ENCODE data around the gene CFAP58. TPM values are rescaled to one million over a fixed set of nuclear protein-coding genes. Genes with fewer than 3 reads are reported as not detected.
A peak's percentile ranks its signal among the peaks of the same experiment; 100 is the strongest.

Gene CFAP58, protein sequence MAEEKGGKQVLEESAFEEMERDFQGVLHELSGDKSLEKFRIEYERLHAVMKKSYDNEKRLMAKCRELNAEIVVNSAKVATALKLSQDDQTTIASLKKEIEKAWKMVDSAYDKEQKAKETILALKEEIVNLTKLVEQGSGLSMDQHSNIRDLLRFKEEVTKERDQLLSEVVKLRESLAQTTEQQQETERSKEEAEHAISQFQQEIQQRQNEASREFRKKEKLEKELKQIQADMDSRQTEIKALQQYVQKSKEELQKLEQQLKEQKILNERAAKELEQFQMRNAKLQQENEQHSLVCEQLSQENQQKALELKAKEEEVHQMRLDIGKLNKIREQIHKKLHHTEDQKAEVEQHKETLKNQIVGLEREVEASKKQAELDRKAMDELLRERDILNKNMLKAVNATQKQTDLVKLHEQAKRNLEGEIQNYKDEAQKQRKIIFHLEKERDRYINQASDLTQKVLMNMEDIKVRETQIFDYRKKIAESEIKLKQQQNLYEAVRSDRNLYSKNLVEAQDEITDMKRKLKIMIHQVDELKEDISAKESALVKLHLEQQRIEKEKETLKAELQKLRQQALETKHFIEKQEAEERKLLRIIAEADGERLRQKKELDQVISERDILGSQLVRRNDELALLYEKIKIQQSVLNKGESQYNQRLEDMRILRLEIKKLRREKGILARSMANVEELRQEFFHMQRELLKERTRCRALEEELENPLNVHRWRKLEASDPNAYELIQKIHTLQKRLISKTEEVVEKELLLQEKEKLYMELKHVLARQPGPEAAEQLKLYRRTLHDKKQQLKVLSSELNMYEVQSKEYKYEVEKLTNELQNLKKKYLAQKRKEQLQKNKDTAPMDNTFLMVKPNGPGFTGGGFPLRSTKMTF
- under 1 TPM in 3 of 4 donors, not detected in 1; 0.13 to 0.41 (median 0.19) TPM for total RNA-seq

DNA sequence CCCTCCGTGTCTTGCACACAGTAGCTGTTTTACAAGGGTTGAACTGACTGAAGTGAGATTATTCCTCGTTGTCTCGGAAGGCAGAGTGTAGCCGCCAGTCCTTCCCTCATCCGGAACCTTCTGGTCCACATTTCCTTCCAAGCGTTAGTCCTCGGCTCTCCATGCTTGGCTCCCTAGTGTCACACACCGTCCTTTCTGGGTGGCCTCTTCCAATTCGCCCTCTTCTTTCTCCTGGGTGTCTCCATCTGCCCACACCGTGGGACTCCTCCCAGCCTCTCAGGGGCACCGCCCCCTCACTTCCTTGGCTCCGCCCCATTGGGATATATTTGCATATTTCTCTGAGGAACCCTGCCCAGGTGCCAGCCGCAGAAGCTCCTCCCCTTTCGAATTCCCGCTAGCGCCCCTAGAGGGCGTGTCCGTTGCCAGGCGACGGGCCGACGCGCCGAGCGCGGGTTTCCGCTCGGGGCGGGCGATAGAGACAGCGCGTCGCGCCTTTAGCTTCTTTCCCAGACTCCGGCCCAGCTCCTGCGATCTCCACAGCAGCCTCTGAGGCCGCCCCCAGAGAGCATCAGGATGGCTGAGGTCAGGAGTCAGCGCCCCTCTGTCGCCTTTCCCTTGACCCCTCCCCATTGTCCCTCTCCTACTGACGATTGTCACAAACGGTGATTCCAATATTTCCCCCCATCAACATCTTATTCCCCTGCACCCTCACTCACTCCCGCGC lies at the start of gene CFAP58:
Gene CFAP58, plus strand, starts transcription at position 509 of the 724 bp plus-strand sequence. Its CDS starts 65 bp downstream, at position 574.
- DNase-seq = peak; percentile 58
- intact Hi-C loops (cut with DNase I) = loop anchor here (5.0 kb wide), 1 partner anchor 61 kb away; no protein-coding TSS in a partner anchor
- Histone ChIP-seq H3K4me3 (peak within 1 kb of the TSS; percentile 22 to 66 (median 44)), H3K4me1 (peaks cover 13 to 52% (median 15%) of the 10 kb centered on the region in 3 donors), H3K27me3 (no peaks in the 10 kb centered on the region), H3K9me3 (no peaks in the 10 kb centered on the region), H3K27ac (peak within 1 kb of the TSS in 2 of 4 donors; percentile 48 to 61), H3K36me3 (no peaks in the 10 kb centered on the region)
- WGBS, 2 donors = 3 to 4% methylated on average over 26 to 43 of the region's 43 CpGs
- TF ChIP-seq POLR2A (IDR thresholded peaks at IDR 0.05) = peak in 1 of 4 donors; percentile 57
- TF ChIP-seq, protein P1, sequence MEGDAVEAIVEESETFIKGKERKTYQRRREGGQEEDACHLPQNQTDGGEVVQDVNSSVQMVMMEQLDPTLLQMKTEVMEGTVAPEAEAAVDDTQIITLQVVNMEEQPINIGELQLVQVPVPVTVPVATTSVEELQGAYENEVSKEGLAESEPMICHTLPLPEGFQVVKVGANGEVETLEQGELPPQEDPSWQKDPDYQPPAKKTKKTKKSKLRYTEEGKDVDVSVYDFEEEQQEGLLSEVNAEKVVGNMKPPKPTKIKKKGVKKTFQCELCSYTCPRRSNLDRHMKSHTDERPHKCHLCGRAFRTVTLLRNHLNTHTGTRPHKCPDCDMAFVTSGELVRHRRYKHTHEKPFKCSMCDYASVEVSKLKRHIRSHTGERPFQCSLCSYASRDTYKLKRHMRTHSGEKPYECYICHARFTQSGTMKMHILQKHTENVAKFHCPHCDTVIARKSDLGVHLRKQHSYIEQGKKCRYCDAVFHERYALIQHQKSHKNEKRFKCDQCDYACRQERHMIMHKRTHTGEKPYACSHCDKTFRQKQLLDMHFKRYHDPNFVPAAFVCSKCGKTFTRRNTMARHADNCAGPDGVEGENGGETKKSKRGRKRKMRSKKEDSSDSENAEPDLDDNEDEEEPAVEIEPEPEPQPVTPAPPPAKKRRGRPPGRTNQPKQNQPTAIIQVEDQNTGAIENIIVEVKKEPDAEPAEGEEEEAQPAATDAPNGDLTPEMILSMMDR (IDR thresholded peaks at IDR 0.05) = peak; percentile 40 to 85 (median 72)

DNA sequence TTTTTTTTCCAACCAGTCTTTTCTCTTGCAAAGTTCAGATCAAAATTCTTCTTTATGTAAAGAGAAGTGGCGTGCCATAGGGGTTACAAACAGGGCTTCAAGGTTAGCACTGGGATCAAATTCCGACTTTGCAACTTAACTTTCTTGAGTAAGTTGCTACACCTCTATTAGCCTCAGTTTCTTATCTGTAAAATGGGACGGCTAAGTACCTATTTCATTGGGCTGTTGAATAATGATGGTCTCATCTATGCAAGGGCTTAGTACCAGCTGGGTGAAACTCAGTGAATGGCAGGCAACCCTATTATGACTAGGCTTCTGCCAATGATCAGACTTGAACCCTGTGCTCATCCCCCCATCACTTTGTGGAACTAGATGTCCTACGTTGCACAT lies 49.3 kb upstream of the CFAP58 start:
- H3K4me1 ChIP-seq = peaks cover 14 to 76% (median 35%) of the 10 kb centered on the region in 3 donors
- H3K9me3 ChIP-seq = no peaks in the 10 kb centered on the region
- intact Hi-C loops (cut with DNase I) = no loop called here
- no peak for DNase-seq
- WGBS, 2 donors = 77 to 88% methylated on average over 3 to 4 of the region's 4 CpGs
- no peak overlapping the region for H3K4me3 ChIP-seq
- peaks cover 0 to 15% (median 0%) of the 10 kb centered on the region in 3 donors for H3K36me3 ChIP-seq
- TF ChIP-seq POLR2A (IDR thresholded peaks at IDR 0.05) = no peak
- TF ChIP-seq, protein P1 (IDR thresholded peaks at IDR 0.05) = no peak
- no peaks in the 10 kb centered on the region for H3K27me3 ChIP-seq
- H3K27ac ChIP-seq = peak overlapping the region in 3 of 4 donors; percentile 59 to 82 (median 69)

DNA sequence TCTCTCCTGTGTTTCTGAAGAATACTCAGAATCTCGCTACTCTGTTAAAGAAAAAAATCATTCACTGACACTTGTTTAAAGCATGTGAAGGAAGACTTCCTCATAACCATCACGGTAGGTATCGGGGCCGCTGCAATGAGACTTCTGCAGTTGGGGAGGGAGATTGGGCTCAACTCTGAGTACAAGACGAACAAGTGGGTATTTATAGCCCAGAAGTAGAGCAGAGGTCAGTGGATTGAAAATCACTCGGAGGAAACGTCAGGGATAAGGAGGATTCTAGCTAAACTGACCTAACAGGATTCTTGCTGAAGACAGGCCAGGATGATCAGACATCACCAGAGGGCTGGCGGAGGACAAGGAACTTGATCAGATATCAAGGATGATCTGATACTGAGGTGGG lies 48.7 kb upstream of the CFAP58 start:
- H3K27me3 ChIP-seq = no peaks in the 10 kb centered on the region
- TF ChIP-seq, protein P1 (IDR thresholded peaks at IDR 0.05) = no peak
- TF ChIP-seq POLR2A (IDR thresholded peaks at IDR 0.05) = no peak
- peaks cover 14 to 76% (median 32%) of the 10 kb centered on the region in 3 donors for H3K4me1 ChIP-seq
- peak overlapping the region; percentile 1 to 82 (median 64) for H3K27ac ChIP-seq
- no peak for DNase-seq
- 46 to 55% methylated on average over 6 to 8 of the region's 8 CpGs for WGBS, 2 donors
- peaks cover 0 to 19% (median 0%) of the 10 kb centered on the region in 3 donors for H3K36me3 ChIP-seq
- no peaks in the 10 kb centered on the region for H3K9me3 ChIP-seq
- intact Hi-C loops (cut with DNase I) = no loop called here
- H3K4me3 ChIP-seq = no peak overlapping the region

DNA sequence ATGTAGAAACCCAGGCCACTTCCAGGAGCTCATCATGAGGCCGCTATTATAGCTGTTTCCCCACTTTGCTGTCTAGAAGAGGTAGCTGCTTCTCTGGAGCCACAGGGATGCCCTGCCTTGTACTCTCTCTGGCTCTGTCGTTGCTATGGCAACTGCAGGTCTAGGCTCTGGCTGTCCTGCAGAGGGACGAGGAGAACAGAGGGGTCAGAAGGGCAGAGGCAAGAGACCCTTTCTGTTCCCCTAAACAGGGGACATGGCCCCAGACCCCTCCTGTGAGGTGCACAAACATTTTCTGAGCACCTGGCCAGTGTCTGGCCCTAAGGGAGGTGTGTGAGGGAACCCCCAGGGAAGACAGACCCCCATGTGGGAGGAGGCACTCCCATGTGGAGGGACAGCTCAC lies 46.7 kb upstream of the CFAP58 start:
- peaks cover 0 to 38% (median 2%) of the 10 kb centered on the region in 3 donors for H3K36me3 ChIP-seq
- no peaks in the 10 kb centered on the region for H3K9me3 ChIP-seq
- peaks cover 10 to 81% (median 32%) of the 10 kb centered on the region in 3 donors for H3K4me1 ChIP-seq
- H3K27ac ChIP-seq = peak overlapping the region in 1 of 4 donors; percentile 69
- DNase-seq = no peak
- TF ChIP-seq, protein P1 (IDR thresholded peaks at IDR 0.05) = no peak
- TF ChIP-seq POLR2A (IDR thresholded peaks at IDR 0.05) = no peak
- no peaks in the 10 kb centered on the region for H3K27me3 ChIP-seq
- WGBS, 2 donors = 44% methylated on average over 2 of the region's 3 CpGs; no CpG with 5 or more reads in 1 of the 2 donors
- no peak overlapping the region for H3K4me3 ChIP-seq
- intact Hi-C loops (cut with DNase I) = no loop called here
